NCI-H2107 treated with DMSO at 0.1 percent for 48 hours (cell line): ENCODE results near the gene CELF4.

Source experiments
- DNase-seq: peaks from one replicate; lab custom pipeline; 2025; ENCODE audit not compliant: unreplicated experiment; lab: John Stamatoyannopoulos, UW

CELF4 gene

GRCh38 chr18:37565101-37565976 is at the start of gene CELF4:
CELF4 (minus strand) TSS chr18:37565798.
- peak; percentile 69 for DNase-seq

- DNase-seq: no peak
These were observed 47.6 kb upstream of the CELF4 start for GRCh38 chr18:37613253-37613565.

DNA sequence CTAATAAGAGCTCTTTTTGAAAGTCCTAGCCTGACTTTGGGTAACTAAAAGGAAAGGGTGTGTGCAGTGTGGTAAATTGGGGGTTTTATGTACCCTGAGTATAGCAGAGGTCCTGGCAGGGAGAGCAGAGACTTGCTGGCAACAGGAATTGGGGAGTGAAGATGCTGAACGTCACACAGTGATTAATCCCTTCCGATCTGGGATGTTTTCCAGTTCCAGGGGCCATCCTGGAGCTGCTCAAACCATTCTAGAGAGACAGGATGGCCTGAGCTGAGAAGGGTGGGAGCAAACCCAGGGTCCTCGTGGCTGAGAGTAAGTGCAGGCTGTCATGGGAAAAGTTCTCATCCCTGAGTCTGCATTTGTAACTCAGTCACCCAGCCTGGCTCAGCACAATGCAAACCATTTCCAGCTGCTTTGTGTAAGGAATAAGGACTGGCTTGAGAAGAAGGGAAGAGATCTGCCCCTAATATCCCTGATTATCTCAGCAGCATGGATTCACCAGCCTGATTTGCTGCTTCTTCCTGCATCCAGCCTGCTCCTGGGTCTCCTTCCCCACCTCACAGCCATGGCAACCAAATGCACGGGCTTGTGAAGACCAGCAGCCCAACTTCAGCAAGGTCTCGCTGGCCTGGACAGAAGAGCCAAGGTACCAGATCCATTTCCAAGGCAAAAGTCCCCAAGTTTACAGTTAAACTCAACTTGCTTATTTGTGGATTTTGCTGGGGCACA is 47.1 kb upstream of the CELF4 start:
- no peak for DNase-seq

DNA sequence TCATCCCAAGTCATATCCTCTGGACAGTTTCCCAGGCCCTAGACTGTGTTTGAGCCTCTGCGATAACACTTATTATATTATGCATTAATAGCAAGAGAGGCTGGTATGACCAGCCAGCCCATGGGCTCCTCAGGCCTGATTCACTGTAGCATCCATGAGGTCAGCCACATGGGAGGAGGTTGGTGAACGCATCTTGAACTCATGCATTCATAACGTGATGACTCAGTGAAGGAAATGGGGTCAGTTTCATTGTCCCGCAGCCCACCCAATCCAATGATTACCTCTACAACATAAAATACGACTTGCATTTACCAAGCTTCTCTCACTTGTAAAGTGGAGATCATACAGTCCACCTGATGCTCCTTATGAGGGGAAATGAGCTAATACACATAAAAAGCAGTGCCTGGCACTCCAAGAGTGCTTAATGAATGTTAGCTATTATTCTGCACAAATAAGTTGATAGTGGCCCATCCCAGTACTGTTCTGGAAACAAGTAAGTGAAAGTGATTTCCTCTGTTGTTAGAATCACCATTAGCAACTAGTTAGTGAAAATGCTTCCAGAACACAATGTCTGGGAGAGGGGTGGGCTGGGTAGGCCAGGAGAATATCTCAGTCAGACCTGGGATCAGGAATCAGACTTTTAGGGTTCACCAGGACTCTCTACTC is 46.1 kb upstream of the CELF4 start:
- no peak for DNase-seq

GRCh38 chr18:37608876-37609275 is 43.3 kb upstream of the CELF4 start:
- no peak for DNase-seq

DNA sequence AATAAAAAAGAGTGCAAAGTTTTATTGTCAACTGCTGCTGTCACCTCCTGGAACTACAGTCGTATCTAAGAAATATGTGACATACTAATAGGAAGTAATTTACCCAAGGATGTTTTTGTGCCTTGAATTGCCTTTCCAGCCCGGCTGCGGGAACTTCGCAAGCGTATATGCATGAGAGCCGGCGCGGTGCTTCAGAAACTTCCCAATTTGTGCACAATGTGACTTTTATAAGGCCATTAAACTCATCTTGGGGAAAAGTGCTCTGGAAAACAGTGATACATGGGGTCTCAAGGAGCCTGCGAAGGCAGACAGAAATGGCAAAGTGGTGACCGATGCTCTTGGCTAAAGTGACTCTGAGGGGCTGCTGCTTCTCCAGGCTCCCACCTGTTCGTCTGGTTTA is 41.7 kb upstream of the CELF4 start:
- no peak for DNase-seq

DNA sequence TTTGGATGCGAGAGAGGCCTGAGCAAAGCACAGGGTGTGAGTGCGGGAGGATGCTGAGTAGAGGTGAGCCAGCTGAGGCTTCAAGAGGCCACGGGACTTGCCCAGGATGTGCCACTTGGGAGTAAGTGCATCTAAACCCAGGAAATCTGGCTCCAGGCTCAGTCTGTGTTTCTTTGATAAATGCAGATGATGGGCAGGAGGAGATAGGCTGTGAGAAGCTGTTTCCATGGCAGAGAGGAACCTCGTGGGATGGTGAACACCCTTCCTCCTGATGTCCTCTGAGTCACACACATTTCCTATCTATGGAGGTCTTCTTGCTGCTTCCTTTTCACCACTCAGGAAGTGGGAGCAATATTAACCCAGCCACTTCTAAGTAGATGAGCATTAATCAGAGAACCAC is 38.4 kb upstream of the CELF4 start:
- DNase-seq: no peak

GRCh38 chr18:37598966-37599896 is 33.6 kb upstream of the CELF4 start:
- DNase-seq: no peak

DNA sequence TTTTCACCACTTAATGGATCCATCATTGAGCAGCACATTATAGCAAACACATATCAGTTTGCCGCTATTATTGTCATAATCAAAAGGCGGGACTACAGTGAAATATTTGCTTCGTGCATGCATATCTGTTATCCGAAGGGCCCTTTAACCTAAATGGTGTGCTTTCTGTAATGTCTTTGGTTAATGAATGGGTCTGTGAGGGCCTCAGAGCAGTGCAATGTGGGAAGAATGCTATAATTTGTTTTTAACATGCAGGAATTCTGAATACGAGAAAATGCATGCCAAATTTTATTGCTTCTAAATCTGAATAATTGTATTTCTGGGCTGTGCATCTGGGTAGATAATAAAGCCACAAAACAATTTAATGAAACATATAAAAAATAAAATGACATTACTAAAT is 32.8 kb upstream of the CELF4 start:
- DNase-seq: no peak

GRCh38 chr18:37590346-37590745 is 24.7 kb upstream of the CELF4 start:
- no peak for DNase-seq

DNA sequence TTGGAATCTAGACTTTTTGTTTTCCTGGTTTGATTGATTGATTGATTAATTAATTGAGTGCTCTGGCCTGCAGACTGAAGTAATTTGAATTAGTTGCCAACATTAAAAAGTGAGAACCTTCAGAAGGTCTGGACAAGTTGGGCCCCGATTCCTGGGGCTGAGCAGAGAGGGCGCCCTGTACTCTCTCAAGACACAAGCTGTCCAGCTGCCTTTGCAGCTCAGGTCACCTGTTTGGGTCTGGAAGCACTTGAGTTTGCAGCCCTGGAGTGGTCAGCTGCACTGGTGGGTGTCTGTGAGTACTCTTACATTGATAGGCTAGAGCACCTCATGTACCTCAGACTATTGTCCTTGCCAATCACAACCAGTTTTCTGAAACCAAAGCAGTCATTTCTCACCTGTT is 22.7 kb upstream of the CELF4 start:
- no peak for DNase-seq

GRCh38 chr18:37586656-37587225 is 21.1 kb upstream of the CELF4 start:
- DNase-seq: no peak

DNA sequence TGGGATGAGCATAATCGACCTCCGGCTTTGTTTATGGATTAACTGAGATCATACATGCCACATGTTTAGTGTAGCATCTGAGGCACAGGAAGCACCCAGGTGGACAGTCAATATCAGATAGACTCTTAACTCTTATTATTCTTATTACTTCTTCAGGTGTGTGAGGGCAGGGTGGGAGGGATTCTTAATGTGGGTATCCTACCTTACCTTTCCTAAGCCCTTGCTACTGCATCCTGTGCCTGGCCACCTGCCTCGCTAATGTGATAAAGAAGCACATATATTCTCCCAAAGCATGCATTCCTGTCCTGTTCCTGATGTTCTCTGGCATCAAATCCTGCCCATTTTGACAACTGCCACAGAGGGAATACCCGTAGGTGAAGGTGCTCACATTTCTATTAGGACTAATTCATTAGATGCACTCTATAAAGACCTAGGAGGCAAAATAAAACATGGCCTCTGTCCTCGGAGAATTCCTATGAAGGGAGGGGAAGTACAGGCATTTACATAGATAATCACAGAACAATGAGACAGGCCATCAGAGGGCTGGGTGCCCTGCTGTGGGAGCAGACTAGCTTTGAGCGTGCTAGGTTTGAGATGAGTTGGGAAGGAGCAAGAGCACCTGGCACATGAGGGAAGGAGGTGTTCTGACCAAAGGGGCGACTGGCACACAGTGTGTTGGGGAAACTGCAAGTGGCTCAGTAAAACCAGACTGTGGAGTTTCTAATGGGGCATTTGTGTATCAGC is 19.5 kb upstream of the CELF4 start:
- no peak for DNase-seq

DNA sequence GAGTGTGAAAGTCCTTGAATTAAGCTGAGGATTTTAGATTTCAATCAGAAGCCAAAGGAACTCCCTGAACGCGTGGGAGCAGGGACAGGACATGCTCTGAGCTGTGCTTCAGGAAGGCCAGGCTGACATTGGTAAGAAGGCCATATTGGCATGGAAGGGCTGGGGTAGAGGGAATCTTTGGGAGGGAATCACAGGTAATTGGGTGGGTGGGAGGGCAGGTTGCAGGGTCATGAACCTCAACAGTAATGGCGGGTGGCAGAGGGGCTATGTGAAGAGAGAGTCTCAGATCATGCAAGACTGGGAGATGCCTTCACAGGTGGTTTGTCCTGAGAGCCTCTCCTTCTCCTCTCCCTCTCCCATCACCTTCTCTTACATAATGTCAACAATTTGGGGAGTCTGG is 18.6 kb upstream of the CELF4 start:
- no peak for DNase-seq

DNA sequence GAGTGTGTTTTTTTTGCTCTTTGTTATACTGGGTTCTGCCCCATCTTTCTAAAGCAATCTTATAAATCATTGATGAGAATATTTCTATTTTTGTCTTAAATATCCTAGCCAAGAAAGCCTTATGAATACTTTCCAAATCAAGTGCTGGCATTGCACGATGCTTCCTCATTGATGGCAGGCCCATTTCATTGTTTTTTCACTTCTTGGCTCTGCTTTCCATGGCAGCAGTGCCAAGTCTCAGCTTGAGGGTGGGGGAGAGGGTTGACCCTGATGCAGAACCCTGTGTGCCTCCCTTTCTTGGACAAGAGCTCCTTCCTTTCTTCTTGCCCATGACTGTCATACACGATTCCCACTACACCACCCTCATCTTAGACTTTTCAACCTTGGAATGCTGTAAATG is 16.7 kb upstream of the CELF4 start:
- no peak for DNase-seq

GRCh38 chr18:37578886-37579513 is 13.4 kb upstream of the CELF4 start:
- peak; percentile 60 for DNase-seq

DNA sequence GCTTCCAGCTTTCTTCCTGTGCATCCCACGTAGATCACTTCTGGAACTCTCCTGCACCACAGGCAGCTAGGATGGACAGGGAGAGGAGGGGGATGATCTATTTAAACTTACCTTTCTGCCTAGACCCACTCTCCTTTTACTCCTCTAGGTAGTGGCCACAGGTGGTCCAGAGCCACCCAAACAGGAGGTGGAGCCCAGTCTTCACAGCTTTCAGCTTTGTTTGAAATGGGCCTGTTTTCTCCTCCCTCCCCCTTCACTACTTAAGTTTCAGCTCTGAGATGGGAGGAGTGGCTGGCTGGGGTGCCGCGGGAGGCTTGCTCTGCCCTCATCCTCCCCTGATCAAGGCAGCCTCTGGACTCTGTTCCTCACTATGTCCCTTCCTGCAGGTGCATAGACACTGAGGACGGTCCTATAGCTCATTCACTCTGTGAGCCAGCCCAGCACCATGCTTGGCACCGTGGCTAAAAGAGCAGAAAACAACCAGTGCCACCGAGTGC is 12.6 kb upstream of the CELF4 start:
- no peak for DNase-seq

GRCh38 chr18:37577051-37577611 is 11.5 kb upstream of the CELF4 start:
- no peak for DNase-seq

DNA sequence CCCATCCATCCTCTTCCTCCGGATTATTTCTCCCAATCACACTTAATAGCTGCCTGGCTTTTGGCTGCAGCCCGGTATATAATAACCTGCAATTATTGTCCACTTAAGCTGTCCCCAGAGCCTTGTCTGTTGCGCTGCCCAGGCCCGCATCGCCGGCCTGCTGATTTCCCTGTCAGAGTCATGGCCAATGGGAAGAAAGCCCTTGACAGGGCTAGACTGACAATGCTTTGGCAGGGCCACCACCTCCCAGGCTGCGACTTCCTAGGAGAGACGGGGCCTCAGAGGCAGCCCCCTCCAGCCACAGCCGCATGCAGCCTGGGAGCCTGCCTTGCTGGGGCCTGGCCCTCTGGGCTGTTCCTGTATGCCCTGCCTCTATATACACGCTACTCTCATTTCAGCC is 10.0 kb upstream of the CELF4 start:
- no peak for DNase-seq
